MCF 10A (cell line): ENCODE data around the gene RGS17. TPM values are rescaled to one million over a fixed set of nuclear protein-coding genes. Genes with fewer than 3 reads are reported as not detected.

Experiments
- BruUV-seq: library from RNA; stranded (reverse); fragments of 400-500 nt; replicated peaks from 2 replicates; lab custom pipeline; 2021; lab: Mats Ljungman, UMichigan
- CTCF ChIA-PET: fragments of 300-600 bp; sonication (Branson Sonifier 250); formaldehyde crosslinking; extraction: SDS; loops from one replicate; lab custom pipeline; 2021; ENCODE audit warnings: antibody characterized with exemption, inconsistent platforms; lab: Yijun Ruan, JAX
- POLR2A ChIA-PET: fragments of 300-600, 350-650 bp; sonication (Branson Sonifier 250); formaldehyde crosslinking; extraction: SDS; loops from one replicate; lab custom pipeline; 2020; ENCODE audit warnings: antibody characterized with exemption, inconsistent platforms; lab: Yijun Ruan, JAX
- DNase-seq: peaks from one replicate; pipeline ENCODE4 v3.0.0-alpha.2; 2018; ENCODE audit not compliant: unreplicated experiment
- H3K27ac Mint-ChIP-seq: one replicate; pipeline ENCODE4 v1.8.0; 2022; ENCODE audit warnings: mild to moderate bottlenecking, low read depth, mixed read lengths; ENCODE audit not compliant: unreplicated experiment
- H3K27me3 Mint-ChIP-seq: one replicate; pipeline ENCODE4 v1.8.0; 2022; ENCODE audit warnings: mixed read lengths; ENCODE audit not compliant: insufficient read depth, unreplicated experiment
- H3K36me3 Mint-ChIP-seq: one replicate; pipeline ENCODE4 v1.8.0; 2022; ENCODE audit warnings: mild to moderate bottlenecking, moderate library complexity, mixed read lengths; ENCODE audit not compliant: insufficient read depth, unreplicated experiment
- H3K4me1 Mint-ChIP-seq: one replicate; pipeline ENCODE4 v1.8.0; 2022; ENCODE audit warnings: mixed read lengths; ENCODE audit not compliant: insufficient read depth, unreplicated experiment
- H3K4me3 Mint-ChIP-seq: one replicate; pipeline ENCODE4 v1.8.0; 2022; ENCODE audit warnings: mild to moderate bottlenecking, moderate library complexity, mixed read lengths; ENCODE audit not compliant: unreplicated experiment
- H3K9me3 Mint-ChIP-seq: one replicate; pipeline ENCODE4 v1.8.0; 2022; ENCODE audit warnings: mixed read lengths; ENCODE audit not compliant: unreplicated experiment
- CTCF ChIP-seq: fragments of 200-600 bp; IDR thresholded peaks from one replicate; pipeline ENCODE4 v1.8.0; 2022; ENCODE audit warnings: antibody characterized with exemption, mild to moderate bottlenecking; ENCODE audit not compliant: unreplicated experiment
- intact Hi-C: fragments of 100-400 bp; cut with micrococcal nuclease; formaldehyde crosslinking; loops from 2 replicates; pipeline ENCODE4 v1.14.1; 2022
- total RNA-seq: library from RNA; stranded (reverse); gene quantifications from 2 replicates; pipeline ENCODE4 v1.2.3, GENCODE V29; 2022

RGS17 gene
- total RNA-seq, 1 experiment from 2014 or later, result 2.5 TPM

- no peaks in the 10 kb centered on the region for H3K4me1 Mint-ChIP-seq
- no peak for TF ChIP-seq CTCF
- POLR2A ChIA-PET, result no interaction called here
- no peak overlapping the region for H3K27ac Mint-ChIP-seq
- no peak overlapping the region for H3K4me3 Mint-ChIP-seq
- peak; percentile 6 for DNase-seq
- intact Hi-C loops, result no loop called here
- H3K9me3 Mint-ChIP-seq, result no peaks in the 10 kb centered on the region
- no TSS peak for BruUV-seq
- H3K36me3 Mint-ChIP-seq, result no peaks in the 10 kb centered on the region
- CTCF ChIA-PET, result interaction anchor here (0.6 to 0.7 kb wide), 2 partner anchors 199 to 1442 kb away, joined by 4 read pairs; no protein-coding TSS in a partner anchor
- no peaks in the 10 kb centered on the region for H3K27me3 Mint-ChIP-seq
Observed at GRCh38 chr6:153015094-153015640, 115.9 kb downstream of the RGS17 start.

- no peak overlapping the region for H3K4me3 Mint-ChIP-seq
- H3K27me3 Mint-ChIP-seq, result no peaks in the 10 kb centered on the region
- H3K9me3 Mint-ChIP-seq, result no peaks in the 10 kb centered on the region
- ChIA-PET CTCF (no interaction called here), POLR2A (no interaction called here)
- intact Hi-C loops, result no loop called here
- no TSS peak for BruUV-seq
- DNase-seq, result no peak
- H3K4me1 Mint-ChIP-seq, result no peaks in the 10 kb centered on the region
- peak overlapping the region; percentile 23 for H3K27ac Mint-ChIP-seq
- H3K36me3 Mint-ChIP-seq, result no peaks in the 10 kb centered on the region
- no peak for TF ChIP-seq CTCF
Observed at GRCh38 chr6:153013438-153013837, 117.6 kb downstream of the RGS17 start.

GRCh38 chr6:153012856-153013255 lies 118.2 kb downstream of the RGS17 start:
- H3K36me3 Mint-ChIP-seq, result no peaks in the 10 kb centered on the region
- H3K9me3 Mint-ChIP-seq, result no peaks in the 10 kb centered on the region
- CTCF ChIA-PET, result no interaction called here
- no peak overlapping the region for H3K4me3 Mint-ChIP-seq
- no peak for TF ChIP-seq CTCF
- no peaks in the 10 kb centered on the region for H3K27me3 Mint-ChIP-seq
- BruUV-seq, result no TSS peak
- POLR2A ChIA-PET, result no interaction called here
- no peaks in the 10 kb centered on the region for H3K4me1 Mint-ChIP-seq
- H3K27ac Mint-ChIP-seq, result no peak overlapping the region
- intact Hi-C loops, result no loop called here
- DNase-seq, result no peak

- H3K27me3 Mint-ChIP-seq, result no peaks in the 10 kb centered on the region
- peak overlapping the region; percentile 97 for H3K27ac Mint-ChIP-seq
- ChIA-PET POLR2A (interaction anchor here (0.7 to 5.9 kb wide), 10 partner anchors 12 to 623 kb away, joined by 3 to 42 read pairs (median 4); partner anchors contain the start of gene FBXO5), CTCF (interaction anchor here (0.6 kb wide), 1 partner anchor 84 kb away, joined by 3 read pairs; no protein-coding TSS in a partner anchor)
- no TSS peak for BruUV-seq
- H3K36me3 Mint-ChIP-seq, result peaks cover 23% of the 10 kb centered on the region
- DNase-seq, result peak; percentile 37
- intact Hi-C loops, result no loop called here
- H3K4me1 Mint-ChIP-seq, result peaks cover 29% of the 10 kb centered on the region
- H3K4me3 Mint-ChIP-seq, result peak overlapping the region; percentile 99
- no peaks in the 10 kb centered on the region for H3K9me3 Mint-ChIP-seq
- TF ChIP-seq CTCF, result no peak
Observed at GRCh38 chr6:153003366-153003690, 127.8 kb downstream of the RGS17 start.
